ENCODE results near the gene PGM2.
"Not testable (repeated sequence)": the region's sequence is repeated elsewhere in the genome, so short reads cannot be mapped to it uniquely, and the experiment has no call there.

DNA sequence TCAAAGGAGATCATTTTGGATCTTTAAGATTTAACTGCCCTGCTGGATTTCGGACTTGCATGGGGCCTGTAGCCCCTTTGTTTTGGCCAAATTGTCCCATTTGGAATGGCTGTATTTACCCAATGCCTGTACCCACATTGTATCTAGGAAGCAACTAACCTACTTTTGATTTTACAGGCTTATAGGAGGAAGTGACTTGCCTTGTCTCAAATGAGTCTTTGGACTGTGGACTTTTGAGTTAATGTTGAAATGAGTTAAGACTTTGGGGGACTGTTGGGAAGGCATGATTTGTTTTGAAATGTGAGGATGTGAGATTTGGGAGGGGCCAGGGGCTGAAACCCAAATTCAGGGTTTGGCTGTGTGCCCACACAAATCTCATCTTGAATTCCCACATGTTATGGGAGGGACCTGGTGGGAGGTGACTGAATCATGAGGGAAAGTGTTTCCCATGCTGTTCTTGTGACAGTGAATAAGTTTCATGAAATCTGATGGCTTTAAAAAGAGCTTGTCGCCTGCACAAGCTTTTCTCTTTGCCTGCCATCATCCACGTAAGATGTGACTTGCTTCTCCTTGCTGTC is 38.5 kb upstream of the PGM2 start:
- TF ChIP-seq, protein P1, sequence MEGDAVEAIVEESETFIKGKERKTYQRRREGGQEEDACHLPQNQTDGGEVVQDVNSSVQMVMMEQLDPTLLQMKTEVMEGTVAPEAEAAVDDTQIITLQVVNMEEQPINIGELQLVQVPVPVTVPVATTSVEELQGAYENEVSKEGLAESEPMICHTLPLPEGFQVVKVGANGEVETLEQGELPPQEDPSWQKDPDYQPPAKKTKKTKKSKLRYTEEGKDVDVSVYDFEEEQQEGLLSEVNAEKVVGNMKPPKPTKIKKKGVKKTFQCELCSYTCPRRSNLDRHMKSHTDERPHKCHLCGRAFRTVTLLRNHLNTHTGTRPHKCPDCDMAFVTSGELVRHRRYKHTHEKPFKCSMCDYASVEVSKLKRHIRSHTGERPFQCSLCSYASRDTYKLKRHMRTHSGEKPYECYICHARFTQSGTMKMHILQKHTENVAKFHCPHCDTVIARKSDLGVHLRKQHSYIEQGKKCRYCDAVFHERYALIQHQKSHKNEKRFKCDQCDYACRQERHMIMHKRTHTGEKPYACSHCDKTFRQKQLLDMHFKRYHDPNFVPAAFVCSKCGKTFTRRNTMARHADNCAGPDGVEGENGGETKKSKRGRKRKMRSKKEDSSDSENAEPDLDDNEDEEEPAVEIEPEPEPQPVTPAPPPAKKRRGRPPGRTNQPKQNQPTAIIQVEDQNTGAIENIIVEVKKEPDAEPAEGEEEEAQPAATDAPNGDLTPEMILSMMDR (IDR thresholded peaks at IDR 0.05; ENCODE audit: low read length) = not testable (repeated sequence)
- not testable (repeated sequence) for TF ChIP-seq EZH2 (IDR thresholded peaks at IDR 0.05; ENCODE audit: borderline replicate concordance, low read length)

Data from OCI-LY1 (cell line).